GM18505 (cell line): ENCODE measurements around the gene MATCAP1.

Experiments used
- ATAC-seq: cut with Tn5 transposase; IDR thresholded peaks from one replicate; pipeline ENCODE4 v1.9.1; 2021; ENCODE audit not compliant: unreplicated experiment
- POLR2A ChIP-seq: IDR thresholded peaks from 4 replicates; pipeline ENCODE4 v1.6.1; 2011; ENCODE audit warnings: borderline replicate concordance; ENCODE audit not compliant: insufficient read depth, insufficient read length; ENCODE audit errors: extremely low read depth

The MATCAP1 gene

DNA sequence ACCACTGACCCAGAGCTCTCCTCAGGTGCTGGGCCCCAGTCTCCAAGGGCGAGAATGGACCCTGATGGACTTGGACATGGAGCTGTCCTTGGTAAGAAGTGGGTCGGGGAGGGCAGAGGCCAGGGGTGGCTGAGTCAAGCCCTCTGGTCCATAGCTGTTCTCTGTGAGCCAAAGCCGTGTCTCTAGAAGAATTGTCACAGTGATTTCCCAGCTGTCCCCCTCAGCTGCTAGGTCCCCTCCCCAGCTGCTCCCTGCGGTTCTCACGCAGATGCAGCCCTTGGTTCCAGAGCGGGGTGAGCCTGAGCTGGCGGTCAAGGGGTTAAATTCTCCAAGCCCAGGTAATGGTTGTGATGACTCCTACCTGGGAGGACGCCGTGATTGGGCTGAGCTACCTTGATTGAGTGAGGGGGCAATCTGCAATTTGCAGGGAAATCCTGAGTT lies 14.7 kb downstream of the MATCAP1 start:
- ATAC-seq = no peak
- no peak for TF ChIP-seq POLR2A

DNA sequence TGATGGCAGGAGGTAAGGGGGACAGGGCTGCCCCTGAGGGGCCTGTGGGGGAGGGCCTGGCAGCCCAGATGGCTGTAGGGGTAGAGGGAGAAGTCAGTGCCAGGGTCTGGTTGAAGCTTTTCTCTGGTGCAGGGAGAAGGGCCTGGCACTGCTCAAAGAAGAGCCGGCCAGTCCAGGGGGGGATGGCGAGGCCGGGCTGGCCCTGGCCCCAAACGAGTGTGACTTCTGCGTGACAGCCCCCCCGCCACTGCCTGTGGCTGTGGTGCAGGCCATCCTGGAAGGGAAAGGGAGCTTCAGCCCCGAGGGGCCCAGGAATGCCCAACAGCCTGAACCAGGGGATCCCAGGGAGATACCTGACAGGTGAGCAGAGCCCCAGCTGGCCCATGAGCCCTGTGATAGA lies 16.2 kb downstream of the MATCAP1 start:
- TF ChIP-seq POLR2A = no peak
- no peak for ATAC-seq

DNA sequence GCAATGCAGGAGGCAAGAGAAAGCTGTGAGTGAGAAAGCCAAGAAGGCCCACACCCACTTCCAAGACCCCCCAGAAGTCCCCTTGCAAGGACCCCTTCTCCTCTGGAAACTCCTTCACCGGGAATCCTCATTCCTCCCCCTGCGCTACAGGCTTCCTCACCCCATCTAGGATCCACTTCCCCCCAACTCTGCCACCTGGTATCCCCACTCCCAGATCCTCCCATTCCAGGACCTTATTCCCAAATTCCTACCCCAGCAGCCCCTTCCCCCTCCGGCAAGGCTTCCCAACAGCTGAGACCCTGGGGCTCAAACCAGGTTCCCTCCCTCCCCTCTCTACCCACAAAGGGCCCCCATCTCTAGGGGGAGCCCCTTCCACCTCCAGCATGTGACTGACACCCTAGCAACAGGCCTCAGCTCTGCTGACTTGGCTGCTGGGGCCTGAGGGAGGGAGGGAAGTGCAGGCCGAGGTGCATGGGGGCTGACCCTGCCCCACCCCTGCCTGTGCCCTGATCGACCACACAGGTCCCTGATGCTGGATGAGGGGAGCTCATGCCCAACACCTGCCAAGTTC lies 17.1 kb downstream of the MATCAP1 start:
- no peak for TF ChIP-seq POLR2A
- no peak for ATAC-seq

- no peak for ATAC-seq
- no peak for TF ChIP-seq POLR2A
Measured at GRCh38 chr16:67166110-67166547, 17.6 kb downstream of the MATCAP1 start.

DNA sequence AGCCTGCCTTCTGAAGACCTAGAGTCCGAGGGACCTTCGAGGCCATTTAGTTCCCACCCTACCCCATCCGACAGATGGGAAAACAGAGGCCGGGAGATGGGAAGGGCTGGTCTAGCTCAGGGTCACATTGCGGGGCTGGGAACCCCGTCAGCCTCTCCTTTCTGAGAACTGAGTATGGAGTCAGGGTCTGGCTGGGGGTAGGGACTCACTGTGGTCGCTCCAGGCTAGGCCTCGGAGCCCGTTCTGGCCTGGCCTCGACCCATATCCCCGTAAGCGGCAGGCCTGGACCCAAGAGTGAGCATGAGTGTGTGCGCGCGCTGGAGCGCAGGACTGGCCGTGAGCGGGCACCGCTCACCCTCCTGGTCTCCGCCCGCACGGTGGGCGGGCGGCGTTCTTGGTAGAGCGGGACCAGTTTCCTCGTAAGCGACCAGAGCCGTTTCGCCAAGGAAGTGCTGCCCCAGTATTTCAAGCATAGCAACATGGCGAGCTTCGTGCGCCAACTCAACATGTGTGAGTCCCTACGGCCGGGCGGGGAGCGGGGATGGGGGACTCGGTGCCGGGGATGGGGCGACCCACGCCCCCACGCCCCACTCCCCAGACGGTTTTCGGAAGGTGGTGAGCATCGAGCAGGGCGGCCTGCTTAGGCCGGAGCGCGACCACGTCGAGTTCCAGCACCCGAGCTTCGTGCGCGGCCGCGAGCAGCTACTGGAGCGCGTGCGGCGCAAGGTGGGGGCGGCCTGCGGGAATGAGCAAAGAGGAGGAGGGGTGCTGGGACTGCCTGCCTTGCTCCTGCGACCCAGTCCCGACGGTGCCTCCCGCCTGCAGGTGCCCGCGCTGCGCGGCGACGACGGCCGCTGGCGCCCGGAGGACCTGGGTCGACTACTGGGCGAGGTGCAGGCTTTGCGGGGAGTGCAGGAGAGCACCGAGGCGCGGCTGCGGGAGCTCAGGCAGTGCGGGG lies 18.4 kb downstream of the MATCAP1 start:
- ATAC-seq = no peak
- TF ChIP-seq POLR2A = no peak

- TF ChIP-seq POLR2A = no peak
- no peak for ATAC-seq
Measured at GRCh38 chr16:67164599-67165061, 19.1 kb downstream of the MATCAP1 start, which contains the start of gene HSF4. TSS of gene HSF4 (plus strand) at chr16:67164745. CDS start at chr16:67164812, 67 bp downstream.

DNA sequence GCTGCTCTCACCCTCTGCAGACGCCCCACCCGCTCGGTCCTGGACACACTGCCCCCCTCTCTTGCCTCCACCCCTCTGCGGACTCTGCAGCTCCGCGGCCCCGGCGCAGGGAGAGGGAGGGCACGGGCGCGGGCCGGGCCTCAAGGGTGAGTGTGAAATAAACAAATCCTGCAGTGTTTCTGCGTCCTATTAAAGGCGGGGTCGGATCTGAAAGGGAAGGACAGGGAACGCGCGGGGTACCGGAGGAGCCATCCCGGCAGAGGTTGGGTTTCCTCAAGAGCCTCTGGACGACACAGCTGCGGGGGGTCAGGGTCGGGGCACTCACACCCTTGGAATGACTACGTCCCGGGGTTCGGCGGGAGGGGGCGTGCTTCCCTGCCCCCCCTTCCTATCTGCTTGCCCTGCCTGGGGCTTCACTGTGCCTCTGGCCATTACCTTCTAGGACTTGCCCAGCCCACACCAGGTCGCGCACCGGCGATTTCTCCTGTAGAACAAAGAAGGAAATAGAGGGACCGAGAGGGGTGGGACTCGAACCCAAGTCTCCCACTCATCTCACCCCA lies 19.7 kb downstream of the MATCAP1 start:
- no peak for TF ChIP-seq POLR2A
- no peak for ATAC-seq

- TF ChIP-seq POLR2A = no peak
- ATAC-seq = no peak
Measured at GRCh38 chr16:67163164-67163998, 20.4 kb downstream of the MATCAP1 start.

GRCh38 chr16:67162506-67163163 lies 21.1 kb downstream of the MATCAP1 start:
- ATAC-seq = no peak
- no peak for TF ChIP-seq POLR2A

- ATAC-seq = no peak
- no peak for TF ChIP-seq POLR2A
Measured at GRCh38 chr16:67161595-67162058, 22.1 kb downstream of the MATCAP1 start.

- peak; percentile 54 for TF ChIP-seq POLR2A
- ATAC-seq = peak; percentile 22
Measured at GRCh38 chr16:67158637-67159600, 24.8 kb downstream of the MATCAP1 start.
